Hepatocyte (in vitro differentiated cells): ENCODE measurements around the gene PRPF6.

ENCODE experiments used
- EZH2 ChIP-seq: fragments of 200-600 bp; sonication (generic); IDR thresholded peaks from 2 replicates; pipeline ENCODE4 v1.6.1; 2016; ENCODE audit warnings: antibody characterized with exemption, mild to moderate bottlenecking, borderline replicate concordance
- TF ChIP-seq, protein P1 (sequence below): fragments of 200-600 bp; sonication (generic); IDR thresholded peaks from 2 replicates; pipeline ENCODE4 v1.5.1; 2016; ENCODE audit warnings: antibody characterized with exemption, mild to moderate bottlenecking; ENCODE audit not compliant: poor library complexity

- TF ChIP-seq, protein P1, sequence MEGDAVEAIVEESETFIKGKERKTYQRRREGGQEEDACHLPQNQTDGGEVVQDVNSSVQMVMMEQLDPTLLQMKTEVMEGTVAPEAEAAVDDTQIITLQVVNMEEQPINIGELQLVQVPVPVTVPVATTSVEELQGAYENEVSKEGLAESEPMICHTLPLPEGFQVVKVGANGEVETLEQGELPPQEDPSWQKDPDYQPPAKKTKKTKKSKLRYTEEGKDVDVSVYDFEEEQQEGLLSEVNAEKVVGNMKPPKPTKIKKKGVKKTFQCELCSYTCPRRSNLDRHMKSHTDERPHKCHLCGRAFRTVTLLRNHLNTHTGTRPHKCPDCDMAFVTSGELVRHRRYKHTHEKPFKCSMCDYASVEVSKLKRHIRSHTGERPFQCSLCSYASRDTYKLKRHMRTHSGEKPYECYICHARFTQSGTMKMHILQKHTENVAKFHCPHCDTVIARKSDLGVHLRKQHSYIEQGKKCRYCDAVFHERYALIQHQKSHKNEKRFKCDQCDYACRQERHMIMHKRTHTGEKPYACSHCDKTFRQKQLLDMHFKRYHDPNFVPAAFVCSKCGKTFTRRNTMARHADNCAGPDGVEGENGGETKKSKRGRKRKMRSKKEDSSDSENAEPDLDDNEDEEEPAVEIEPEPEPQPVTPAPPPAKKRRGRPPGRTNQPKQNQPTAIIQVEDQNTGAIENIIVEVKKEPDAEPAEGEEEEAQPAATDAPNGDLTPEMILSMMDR: no peak
- no peak for TF ChIP-seq EZH2
Measured at GRCh38 chr20:64027981-64028685, 47.2 kb downstream of the PRPF6 start.
